Loucy (cell line): ENCODE results near the gene CAMTA1.
"Not testable (repeated sequence)": the region's sequence is repeated elsewhere in the genome, so short reads cannot be mapped to it uniquely, and the experiment has no call there.

Source experiments
- H2AFZ ChIP-seq: fragments of 200-600 bp; sonication (generic); 2 replicates; pipeline ENCODE4 v1.6.0; 2016; ENCODE audit warnings: antibody characterized with exemption, mild to moderate bottlenecking, low read length, moderate library complexity
- H3F3A ChIP-seq: fragments of 200-600 bp; 2 replicates; pipeline ENCODE4 v1.6.0; 2016; ENCODE audit warnings: antibody characterized with exemption, low read depth, mild to moderate bottlenecking
- H3K27me3 ChIP-seq: fragments of 200-600 bp; sonication (generic); 2 replicates; pipeline ENCODE4 v1.6.1; 2014; ENCODE audit warnings: low read length, mild to moderate bottlenecking; ENCODE audit not compliant: insufficient read depth, poor library complexity, severe bottlenecking
- H3K36me3 ChIP-seq: fragments of 200-600 bp; sonication (generic); 2 replicates; pipeline ENCODE4 v1.6.1; 2016; ENCODE audit warnings: low read length; ENCODE audit not compliant: insufficient read depth
- H3K4me1 ChIP-seq: fragments of 200-600 bp; sonication (generic); 2 replicates; pipeline ENCODE4 v1.5.1; 2014; ENCODE audit warnings: low read length, mild to moderate bottlenecking; ENCODE audit not compliant: insufficient read depth, poor library complexity, severe bottlenecking
- H3K4me2 ChIP-seq: fragments of 200-600 bp; sonication (generic); 2 replicates; pipeline ENCODE4 v1.6.0; 2014; ENCODE audit warnings: antibody characterized with exemption, low read length, low read depth, mild to moderate bottlenecking; ENCODE audit not compliant: poor library complexity, severe bottlenecking
- H3K4me3 ChIP-seq: fragments of 200-600 bp; sonication (generic); 2 replicates; pipeline ENCODE4 v1.5.1; 2014; ENCODE audit warnings: low read length, mild to moderate bottlenecking, mixed read lengths; ENCODE audit not compliant: poor library complexity, severe bottlenecking
- H3K79me2 ChIP-seq: fragments of 200-600 bp; sonication (generic); 2 replicates; pipeline ENCODE4 v1.6.1; 2014; ENCODE audit warnings: low read length; ENCODE audit not compliant: insufficient read depth
- H3K9ac ChIP-seq: fragments of 200-600 bp; sonication (generic); 2 replicates; pipeline ENCODE4 v1.6.0; 2014; ENCODE audit warnings: mild to moderate bottlenecking, low read depth, low read length, moderate library complexity; ENCODE audit not compliant: poor library complexity, severe bottlenecking
- H3K9me2 ChIP-seq: fragments of 200-600 bp; sonication (generic); replicated peaks from 2 replicates; pipeline ENCODE4 v1.6.1; 2016; ENCODE audit warnings: low read depth, low read length, mixed read lengths
- H3K9me3 ChIP-seq: fragments of 200-600 bp; sonication (generic); 2 replicates; pipeline ENCODE4 v1.6.1; 2014; ENCODE audit warnings: mild to moderate bottlenecking, antibody characterized with exemption, low read length, low read depth; ENCODE audit not compliant: insufficient read depth
- H4K20me1 ChIP-seq: fragments of 200-600 bp; sonication (generic); 2 replicates; pipeline ENCODE4 v1.6.0; 2014; ENCODE audit warnings: antibody characterized with exemption, low read length, mild to moderate bottlenecking; ENCODE audit not compliant: insufficient read depth, poor library complexity, severe bottlenecking
- CTCF ChIP-seq: fragments of 200-600 bp; sonication (generic); conservative IDR thresholded peaks from 2 replicates; pipeline ENCODE4 v1.5.1; 2014; ENCODE audit warnings: mild to moderate bottlenecking, antibody characterized with exemption, low read length
- EZH2phosphoT487 ChIP-seq: fragments of 200-600 bp; IDR thresholded peaks from 2 replicates; pipeline ENCODE4 v1.6.1; 2018; ENCODE audit warnings: antibody characterized with exemption, mild to moderate bottlenecking, moderate library complexity, borderline replicate concordance

Gene CAMTA1

GRCh38 chr1:7707527-7707926 lies 922.3 kb downstream of the CAMTA1 start:
- no peak for TF ChIP-seq CTCF
- no peak for TF ChIP-seq EZH2phosphoT487
- no peaks in the 10 kb centered on the region for H3K9me2 ChIP-seq
- H3K9me3 ChIP-seq: no peaks in the 10 kb centered on the region
- H3K79me2 ChIP-seq: no peaks in the 10 kb centered on the region
- H3K9ac ChIP-seq: no peak overlapping the region
- no peak overlapping the region for H2AFZ ChIP-seq
- H3K4me3 ChIP-seq: no peak overlapping the region
- H3K27me3 ChIP-seq: no peaks in the 10 kb centered on the region
- H3F3A ChIP-seq: no peaks in the 10 kb centered on the region
- H3K4me1 ChIP-seq: no peaks in the 10 kb centered on the region
- no peaks in the 10 kb centered on the region for H3K36me3 ChIP-seq
- no peaks in the 10 kb centered on the region for H4K20me1 ChIP-seq
- no peak overlapping the region for H3K4me2 ChIP-seq

GRCh38 chr1:7708065-7708464 lies 922.8 kb downstream of the CAMTA1 start:
- H3K9me2 ChIP-seq, H3K9ac ChIP-seq, H3K4me1 ChIP-seq, H3F3A ChIP-seq, H3K4me3 ChIP-seq, H3K27me3 ChIP-seq, H3K79me2 ChIP-seq, H4K20me1 ChIP-seq, H2AFZ ChIP-seq, H3K9me3 ChIP-seq, H3K4me2 ChIP-seq, H3K36me3 ChIP-seq: not testable (repeated sequence)

GRCh38 chr1:7710859-7711258 lies 925.6 kb downstream of the CAMTA1 start:
- no peak overlapping the region for H3K4me2 ChIP-seq
- H3K4me1 ChIP-seq: no peaks in the 10 kb centered on the region
- no peaks in the 10 kb centered on the region for H3K9me2 ChIP-seq
- no peak for TF ChIP-seq EZH2phosphoT487
- TF ChIP-seq CTCF: no peak
- H3K27me3 ChIP-seq: no peaks in the 10 kb centered on the region
- H3K79me2 ChIP-seq: no peaks in the 10 kb centered on the region
- no peaks in the 10 kb centered on the region for H4K20me1 ChIP-seq
- no peaks in the 10 kb centered on the region for H3F3A ChIP-seq
- no peak overlapping the region for H3K9ac ChIP-seq
- H2AFZ ChIP-seq: no peak overlapping the region
- no peaks in the 10 kb centered on the region for H3K36me3 ChIP-seq
- H3K4me3 ChIP-seq: no peak overlapping the region
- no peaks in the 10 kb centered on the region for H3K9me3 ChIP-seq

DNA sequence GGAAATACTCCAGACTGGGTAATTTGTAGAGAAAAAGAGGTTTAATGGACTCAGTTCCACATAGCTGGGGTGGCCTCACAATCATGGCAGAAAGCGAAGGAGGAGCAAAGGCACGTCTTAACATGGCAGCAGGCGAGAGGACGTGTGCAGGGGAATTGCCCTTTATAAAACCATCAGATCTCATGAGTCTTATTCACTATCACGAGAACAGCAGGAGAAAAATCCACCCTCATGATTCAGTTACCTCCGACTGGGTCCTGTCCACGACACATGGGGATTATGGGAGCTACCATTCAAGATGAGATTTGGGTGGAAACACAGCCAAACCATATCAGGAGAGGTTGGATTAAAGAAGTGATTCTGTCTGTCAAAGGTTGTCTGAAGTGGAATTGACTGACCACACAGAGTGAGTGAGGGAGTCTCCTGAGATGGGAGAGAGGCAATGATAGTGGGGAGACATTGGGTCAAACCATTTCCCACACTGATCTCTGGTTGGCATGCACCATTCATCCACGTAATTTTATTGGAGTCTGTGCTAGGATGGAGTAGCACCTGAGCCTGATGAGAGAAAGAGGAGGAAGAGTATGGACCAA lies 927.6 kb downstream of the CAMTA1 start:
- H3F3A ChIP-seq: no peaks in the 10 kb centered on the region
- no peaks in the 10 kb centered on the region for H3K36me3 ChIP-seq
- TF ChIP-seq CTCF (no peak), EZH2phosphoT487 (no peak)
- no peak overlapping the region for H3K4me3 ChIP-seq
- H2AFZ ChIP-seq: no peak overlapping the region
- H3K9me3 ChIP-seq: no peaks in the 10 kb centered on the region
- H3K9ac ChIP-seq: no peak overlapping the region
- no peaks in the 10 kb centered on the region for H3K9me2 ChIP-seq
- H3K79me2 ChIP-seq: no peaks in the 10 kb centered on the region
- no peaks in the 10 kb centered on the region for H4K20me1 ChIP-seq
- H3K4me2 ChIP-seq: no peak overlapping the region
- H3K4me1 ChIP-seq: no peaks in the 10 kb centered on the region
- no peaks in the 10 kb centered on the region for H3K27me3 ChIP-seq
